HCT116 (cell line): ENCODE measurements around the gene ETF1. TPM values are rescaled to one million over a fixed set of nuclear protein-coding genes. Genes with fewer than 3 reads are reported as not detected.

Experiments used
- ATAC-seq: fragments of 200-7000 bp; cut with Tn5 transposase; 2 replicates; pipeline ENCODE4 v1.9.1; 2020; ENCODE audit warnings: mild to moderate bottlenecking, moderate library complexity
- BruUV-seq: library from RNA; stranded (reverse); fragments of 400-500 nt; replicated peaks from 2 replicates; lab custom pipeline; 2021; lab: Mats Ljungman, UMichigan
- CTCF ChIA-PET: fragments of 300-600 bp; sonication (Branson Sonifier 250); formaldehyde crosslinking; loops from one replicate; lab custom pipeline; 2021; ENCODE audit warnings: antibody characterized with exemption; lab: Charles Lee
- POLR2A ChIA-PET: fragments of 300-600, 350-600 bp; sonication (Branson Sonifier 250); formaldehyde crosslinking; loops from one replicate; lab custom pipeline; 2021; ENCODE audit warnings: antibody characterized with exemption; lab: Charles Lee
- RAD21 ChIA-PET, 2 experiments: fragments of 300-600 bp; sonication (Branson Sonifier 250); formaldehyde crosslinking; loops; one replicate each; lab custom pipeline; 2023; ENCODE audit warnings: low total read pairs in 2 of 2; ENCODE audit not compliant: uncharacterized antibody in 2 of 2, unreplicated experiment in 2 of 2, low non-redundant PET in 1 of 2; lab: Charles Lee
- DNase-seq: peaks from one replicate; pipeline ENCODE4 v3.0.0-alpha.2; 2010; ENCODE audit warnings: low read depth, low spot score
- H2AFZ ChIP-seq: fragments of 200-600 bp; shearing (Covaris generic), sonication (generic); 2 replicates; pipeline ENCODE4 v1.6.1; 2017; ENCODE audit warnings: low read depth, mixed run types, mixed read lengths, antibody characterized with exemption, low read length; ENCODE audit not compliant: poor library complexity, severe bottlenecking
- H3K27ac ChIP-seq: 2 replicates; pipeline ENCODE4 v1.5.1; 2012; ENCODE audit warnings: low read depth, low read length
- H3K27me3 ChIP-seq: fragments of 200-600 bp; sonication (generic); 2 replicates; pipeline ENCODE4 v1.6.1; 2016; ENCODE audit warnings: mixed run types, low read length, mixed read lengths; ENCODE audit not compliant: insufficient read depth
- H3K36me3 ChIP-seq, 2 experiments: fragments of 200-500 bp in 1 of 2; fragments of 200-600 bp in 1 of 2; sonication (Bioruptor generic) in 1 of 2; sonication (generic) in 1 of 2; 2 replicates each; pipeline versions ENCODE4 v1.5.1 to v1.6.1; 2014 to 2016; ENCODE audit warnings: low read length in 2 of 2, inconsistent platforms in 1 of 2, mixed read lengths in 1 of 2, mixed run types in 1 of 2; ENCODE audit not compliant: insufficient read depth in 2 of 2, control insufficient read depth in 1 of 2
- H3K4me1 ChIP-seq, 2 experiments: fragments of 200-600 bp in 1 of 2; sonication (generic) in 1 of 2; 2 replicates each; pipeline versions ENCODE4 v1.5.1 to v1.6.1; 2012 to 2017; ENCODE audit warnings: low read length in 2 of 2, inconsistent platforms in 1 of 2, mild to moderate bottlenecking in 1 of 2, mixed read lengths in 1 of 2, mixed run types in 1 of 2, moderate library complexity in 1 of 2; ENCODE audit not compliant: insufficient read depth in 2 of 2, control insufficient read depth in 1 of 2
- H3K4me2 ChIP-seq: fragments of 200-600 bp; sonication (generic); 2 replicates; pipeline ENCODE4 v1.6.1; 2017; ENCODE audit warnings: mixed run types, low read length, mixed read lengths
- H3K4me3 ChIP-seq, 2 experiments: fragments of 200-600 bp in 1 of 2; sonication (generic) in 1 of 2; replicated peaks in 1 of 2; 2 replicates each; pipeline ENCODE4 v1.5.1; 2011 to 2016; ENCODE audit warnings: low read length in 2 of 2, control low read depth in 1 of 2, low read depth in 1 of 2, mild to moderate bottlenecking in 1 of 2, mixed read lengths in 1 of 2, mixed run types in 1 of 2
- H3K79me2 ChIP-seq: fragments of 200-600 bp; sonication (generic); 2 replicates; pipeline ENCODE4 v1.6.1; 2017; ENCODE audit warnings: mild to moderate bottlenecking, mixed run types, low read length, moderate library complexity, mixed read lengths; ENCODE audit not compliant: insufficient read depth
- H3K9ac ChIP-seq: fragments of 200-600 bp; sonication (generic); 2 replicates; pipeline ENCODE4 v1.6.1; 2016; ENCODE audit warnings: low read length, mixed read lengths
- H3K9me2 ChIP-seq: fragments of 200-600 bp; sonication (generic), shearing (Covaris generic); 2 replicates; pipeline ENCODE4 v1.6.1; 2017; ENCODE audit warnings: mixed run types, mild to moderate bottlenecking, moderate library complexity; ENCODE audit not compliant: insufficient read depth
- H3K9me3 ChIP-seq, 2 experiments: fragments of 200-500 bp in 1 of 2; fragments of 200-600 bp in 1 of 2; sonication (Bioruptor generic) in 1 of 2; sonication (generic) in 1 of 2; 2 replicates each; pipeline ENCODE4 v1.6.1; 2014 to 2017; ENCODE audit warnings: low read length in 2 of 2, mixed read lengths in 2 of 2, inconsistent platforms in 1 of 2, low read depth in 1 of 2, mild to moderate bottlenecking in 1 of 2, mixed run types in 1 of 2, moderate library complexity in 1 of 2; ENCODE audit not compliant: control insufficient read depth in 1 of 2, insufficient read depth in 1 of 2
- H4K20me1 ChIP-seq: fragments of 200-600 bp; sonication (generic), shearing (Covaris generic); 2 replicates; pipeline ENCODE4 v1.6.1; 2017; ENCODE audit warnings: mixed run types, mild to moderate bottlenecking, moderate library complexity; ENCODE audit not compliant: insufficient read depth
- FOSL1 ChIP-seq: IDR thresholded peaks from 2 replicates; pipeline ENCODE4 v1.6.1; 2012; ENCODE audit warnings: low read depth
- POLR2A ChIP-seq: IDR thresholded peaks from 2 replicates; pipeline ENCODE4 v1.7.0; 2011; ENCODE audit warnings: borderline replicate concordance; ENCODE audit not compliant: insufficient read depth, insufficient read length; ENCODE audit errors: extremely low read depth
- POLR2AphosphoS5 ChIP-seq: IDR thresholded peaks from 2 replicates; pipeline ENCODE4 v1.6.1; 2011; ENCODE audit warnings: mild to moderate bottlenecking, low read depth, low read length, moderate library complexity
- RAD21 ChIP-seq: IDR thresholded peaks from 2 replicates; pipeline ENCODE4 v1.6.1; 2012; ENCODE audit warnings: low read depth, mild to moderate bottlenecking
- TCF7L2 ChIP-seq: IDR thresholded peaks from 2 replicates; pipeline ENCODE4 v1.7.0; 2011; ENCODE audit warnings: borderline replicate concordance, inconsistent platforms; ENCODE audit not compliant: insufficient read depth, insufficient read length; ENCODE audit errors: extremely low read depth
- intact Hi-C: fragments of 100-400 bp; cut with micrococcal nuclease; formaldehyde crosslinking; loops from 2 replicates; pipeline ENCODE4 v1.10.0; 2022
- total RNA-seq: library from RNA; stranded (reverse); gene quantifications from one replicate; pipeline ENCODE4 v1.2.1, GENCODE V29; 2021; ENCODE audit not compliant: unreplicated experiment

The ETF1 gene
- total RNA-seq, 1 experiment from 2014 or later = 178 TPM

DNA sequence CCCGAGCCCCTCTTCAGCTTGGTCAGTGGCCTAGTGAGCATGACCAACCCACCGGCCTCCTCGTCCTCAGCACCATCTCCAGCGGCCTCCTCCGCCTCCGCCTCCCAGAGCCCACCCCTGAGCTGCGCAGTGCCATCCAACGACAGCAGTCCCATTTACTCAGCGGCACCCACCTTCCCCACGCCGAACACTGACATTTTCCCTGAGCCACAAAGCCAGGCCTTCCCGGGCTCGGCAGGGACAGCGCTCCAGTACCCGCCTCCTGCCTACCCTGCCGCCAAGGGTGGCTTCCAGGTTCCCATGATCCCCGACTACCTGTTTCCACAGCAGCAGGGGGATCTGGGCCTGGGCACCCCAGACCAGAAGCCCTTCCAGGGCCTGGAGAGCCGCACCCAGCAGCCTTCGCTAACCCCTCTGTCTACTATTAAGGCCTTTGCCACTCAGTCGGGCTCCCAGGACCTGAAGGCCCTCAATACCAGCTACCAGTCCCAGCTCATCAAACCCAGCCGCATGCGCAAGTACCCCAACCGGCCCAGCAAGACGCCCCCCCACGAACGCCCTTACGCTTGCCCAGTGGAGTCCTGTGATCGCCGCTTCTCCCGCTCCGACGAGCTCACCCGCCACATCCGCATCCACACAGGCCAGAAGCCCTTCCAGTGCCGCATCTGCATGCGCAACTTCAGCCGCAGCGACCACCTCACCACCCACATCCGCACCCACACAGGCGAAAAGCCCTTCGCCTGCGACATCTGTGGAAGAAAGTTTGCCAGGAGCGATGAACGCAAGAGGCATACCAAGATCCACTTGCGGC is 75.9 kb downstream of the ETF1 start:
- H3K9ac ChIP-seq = peak overlapping the region; percentile 93; the same call in 1 of the 2 replicates
- no peaks in the 10 kb centered on the region for H3K9me3 ChIP-seq
- POLR2A ChIA-PET = interaction anchor here (3.1 kb wide), 1 partner anchor 36 kb away, joined by 16 read pairs; no protein-coding TSS in a partner anchor
- peaks cover 4 to 22% of the 10 kb centered on the region in 2 experiments for H3K36me3 ChIP-seq
- intact Hi-C loops = no loop called here
- ATAC-seq (no peak), DNase-seq (no peak)
- RAD21 ChIA-PET = no interaction called here
- no peak overlapping the region for H3K27ac ChIP-seq
- CTCF ChIA-PET = no interaction called here
- no peak for TF ChIP-seq POLR2A
- TF ChIP-seq RAD21 = no peak
- no peak for TF ChIP-seq FOSL1
- no peaks in the 10 kb centered on the region for H3K27me3 ChIP-seq
- no peak overlapping the region for H2AFZ ChIP-seq
- no TSS peak for BruUV-seq
- no peaks in the 10 kb centered on the region for H3K9me2 ChIP-seq
- peak overlapping the region; percentile 53 to 82; a peak in 3 of 4 replicates for H3K4me3 ChIP-seq
- H4K20me1 ChIP-seq = no peaks in the 10 kb centered on the region; the same call in 1 of the 2 replicates
- peak overlapping the region; percentile 100 for H3K4me2 ChIP-seq
- H3K4me1 ChIP-seq = peaks cover 0 to 31% of the 10 kb centered on the region in 2 experiments; a peak in 3 of 4 replicates
- H3K79me2 ChIP-seq = peaks cover 31% of the 10 kb centered on the region

DNA sequence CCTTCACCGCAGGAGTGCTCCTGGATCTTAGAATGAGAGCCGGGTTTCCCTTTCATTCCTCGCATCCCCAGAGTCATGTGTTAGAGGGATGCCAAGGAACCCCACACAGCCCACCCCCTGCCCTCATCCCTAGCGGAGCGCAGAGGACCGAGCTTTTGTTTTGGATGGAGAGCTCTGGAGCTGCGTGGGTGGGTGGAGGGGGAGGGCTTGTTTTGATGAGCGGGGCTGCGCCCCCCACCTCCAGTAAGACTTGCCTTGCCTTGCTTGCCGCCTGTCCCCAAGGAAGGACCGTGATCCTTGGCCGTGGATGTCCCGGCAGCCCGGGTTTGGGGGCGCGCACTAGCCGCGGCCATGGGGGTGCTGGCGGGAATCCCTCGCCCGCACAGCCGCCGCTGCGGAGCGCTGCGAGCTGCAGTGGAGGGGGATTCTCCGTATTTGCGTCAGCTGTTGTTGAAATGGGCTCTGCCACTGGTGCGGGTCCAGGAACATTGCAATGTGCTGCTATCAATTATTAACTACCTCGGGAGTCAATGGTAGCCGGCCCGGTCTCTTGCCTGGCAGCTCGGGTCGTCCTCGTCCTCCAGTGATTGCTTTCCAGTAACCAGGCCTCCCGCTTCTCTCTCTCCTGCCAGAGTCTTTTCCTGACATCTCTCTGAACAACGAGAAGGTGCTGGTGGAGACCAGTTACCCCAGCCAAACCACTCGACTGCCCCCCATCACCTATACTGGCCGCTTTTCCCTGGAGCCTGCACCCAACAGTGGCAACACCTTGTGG is 76.7 kb downstream of the ETF1 start:
- ChIA-PET POLR2A (interaction anchor here (0.6 to 3.1 kb wide), 7 partner anchors 17 to 807 kb away, joined by 3 to 16 read pairs (median 4); no protein-coding TSS in a partner anchor), RAD21 (no interaction called here)
- Histone ChIP-seq H3K4me3 (peak overlapping the region; percentile 53 to 82), H3K79me2 (peaks cover 31% of the 10 kb centered on the region), H3K9me2 (no peaks in the 10 kb centered on the region), H3K9ac (peak overlapping the region; percentile 93), H3K4me1 (peaks cover 0 to 37% of the 10 kb centered on the region in 2 experiments; a peak in 3 of 4 replicates), H3K9me3 (no peaks in the 10 kb centered on the region)
- ATAC-seq = no peak
- no peak for DNase-seq
- TF ChIP-seq POLR2AphosphoS5 = peak; percentile 58
- TF ChIP-seq TCF7L2 = no peak
- TF ChIP-seq, all 23 proteins: peak for 1
- intact Hi-C loops = no loop called here
- Histone ChIP-seq H3K36me3 (peaks cover 4 to 22% of the 10 kb centered on the region in 2 experiments), H3K27ac (peak overlapping the region; percentile 88; the same call in 1 of the 2 replicates), H4K20me1 (no peaks in the 10 kb centered on the region; the same call in 1 of the 2 replicates), H2AFZ (no peak overlapping the region), H3K27me3 (no peaks in the 10 kb centered on the region), H3K4me2 (peak overlapping the region; percentile 100)
- CTCF ChIA-PET = interaction anchor here (3.4 kb wide), 1 partner anchor 37 kb away, joined by 48 read pairs; no protein-coding TSS in a partner anchor
- BruUV-seq = no TSS peak
